ENCODE data around the gene CKAP4.

DNA sequence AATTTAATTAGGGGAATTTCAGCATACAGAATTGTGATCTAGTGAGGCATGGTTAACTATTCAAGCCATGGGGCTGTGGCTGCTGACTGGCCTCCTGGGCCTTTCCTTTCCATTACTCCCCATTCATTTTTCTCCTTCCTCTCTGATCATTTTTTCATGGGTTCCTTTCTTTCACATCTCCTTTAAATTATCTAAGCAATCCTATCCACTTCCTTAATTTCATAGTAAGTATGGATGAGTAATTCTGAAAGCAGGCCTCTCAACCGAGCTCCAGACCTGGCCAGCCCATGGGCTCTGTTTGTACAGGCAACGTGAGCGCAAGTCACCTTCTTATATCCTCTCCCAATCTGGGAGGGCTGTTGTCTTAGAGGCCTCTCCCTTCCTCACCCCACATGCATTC lies 13.4 kb downstream of the CKAP4 start:
- TF ChIP-seq POLR2A (IDR thresholded peaks at IDR 0.05): no peak
- TF ChIP-seq, protein P1, sequence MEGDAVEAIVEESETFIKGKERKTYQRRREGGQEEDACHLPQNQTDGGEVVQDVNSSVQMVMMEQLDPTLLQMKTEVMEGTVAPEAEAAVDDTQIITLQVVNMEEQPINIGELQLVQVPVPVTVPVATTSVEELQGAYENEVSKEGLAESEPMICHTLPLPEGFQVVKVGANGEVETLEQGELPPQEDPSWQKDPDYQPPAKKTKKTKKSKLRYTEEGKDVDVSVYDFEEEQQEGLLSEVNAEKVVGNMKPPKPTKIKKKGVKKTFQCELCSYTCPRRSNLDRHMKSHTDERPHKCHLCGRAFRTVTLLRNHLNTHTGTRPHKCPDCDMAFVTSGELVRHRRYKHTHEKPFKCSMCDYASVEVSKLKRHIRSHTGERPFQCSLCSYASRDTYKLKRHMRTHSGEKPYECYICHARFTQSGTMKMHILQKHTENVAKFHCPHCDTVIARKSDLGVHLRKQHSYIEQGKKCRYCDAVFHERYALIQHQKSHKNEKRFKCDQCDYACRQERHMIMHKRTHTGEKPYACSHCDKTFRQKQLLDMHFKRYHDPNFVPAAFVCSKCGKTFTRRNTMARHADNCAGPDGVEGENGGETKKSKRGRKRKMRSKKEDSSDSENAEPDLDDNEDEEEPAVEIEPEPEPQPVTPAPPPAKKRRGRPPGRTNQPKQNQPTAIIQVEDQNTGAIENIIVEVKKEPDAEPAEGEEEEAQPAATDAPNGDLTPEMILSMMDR (IDR thresholded peaks at IDR 0.05 in 8 of 11, conservative IDR thresholded peaks at IDR 0.05 in 3 of 11): no peak
- no peak for TF ChIP-seq POLR2AphosphoS5 (IDR thresholded peaks at IDR 0.05)

All from spleen (tissue), 7 donors.